ENCODE measurements around the gene PHEX.

The PHEX gene

DNA sequence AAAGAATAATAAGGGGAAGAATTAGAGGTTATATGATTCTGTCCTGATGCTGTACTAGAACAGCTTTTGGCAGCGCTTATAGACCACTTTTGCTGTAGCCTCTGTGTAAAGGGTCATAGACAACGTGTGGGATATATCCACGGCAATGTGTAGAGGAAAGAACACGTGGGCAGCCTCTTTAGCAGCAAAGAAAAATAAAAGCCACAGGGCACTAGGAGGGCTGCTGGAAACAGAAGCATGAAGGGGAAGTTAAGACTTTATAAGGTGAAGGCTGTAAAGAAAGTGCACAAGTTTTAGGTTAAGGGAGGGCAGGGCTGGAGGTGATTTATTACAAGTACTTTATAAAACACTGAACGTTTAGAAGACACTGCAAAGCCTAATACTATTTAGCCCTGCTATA lies 20.1 kb upstream of the PHEX start:
- TF ChIP-seq TAF1 (IDR thresholded peaks at IDR 0.05; ENCODE audit: low read depth) (no peak), ZBTB7A (IDR thresholded peaks at IDR 0.05; ENCODE audit: low read depth) (no peak), EGR1 (IDR thresholded peaks at IDR 0.05) (no peak), TCF12 (IDR thresholded peaks at IDR 0.05; ENCODE audit: low read depth) (no peak), EP300 (IDR thresholded peaks at IDR 0.05; ENCODE audit: borderline replicate concordance) (no peak), TEAD4 (IDR thresholded peaks at IDR 0.05) (no peak), CEBPB (IDR thresholded peaks at IDR 0.05) (no peak), YY1 (IDR thresholded peaks at IDR 0.05; ENCODE audit: low read depth) (no peak), RAD21 (IDR thresholded peaks at IDR 0.05; ENCODE audit: low read depth) (no peak), FOXM1 (IDR thresholded peaks at IDR 0.05; ENCODE audit: borderline replicate concordance, low read depth) (no peak), NFIC (IDR thresholded peaks at IDR 0.05) (no peak), CREB1 (IDR thresholded peaks at IDR 0.05; ENCODE audit: low read depth) (no peak)
- TF ChIP-seq, protein P1, sequence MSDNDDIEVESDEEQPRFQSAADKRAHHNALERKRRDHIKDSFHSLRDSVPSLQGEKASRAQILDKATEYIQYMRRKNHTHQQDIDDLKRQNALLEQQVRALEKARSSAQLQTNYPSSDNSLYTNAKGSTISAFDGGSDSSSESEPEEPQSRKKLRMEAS (IDR thresholded peaks at IDR 0.05): no peak
- TF ChIP-seq, protein P2, sequence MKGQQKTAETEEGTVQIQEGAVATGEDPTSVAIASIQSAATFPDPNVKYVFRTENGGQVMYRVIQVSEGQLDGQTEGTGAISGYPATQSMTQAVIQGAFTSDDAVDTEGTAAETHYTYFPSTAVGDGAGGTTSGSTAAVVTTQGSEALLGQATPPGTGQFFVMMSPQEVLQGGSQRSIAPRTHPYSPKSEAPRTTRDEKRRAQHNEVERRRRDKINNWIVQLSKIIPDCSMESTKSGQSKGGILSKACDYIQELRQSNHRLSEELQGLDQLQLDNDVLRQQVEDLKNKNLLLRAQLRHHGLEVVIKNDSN (IDR thresholded peaks at IDR 0.05): no peak
- TF ChIP-seq, protein P3, sequence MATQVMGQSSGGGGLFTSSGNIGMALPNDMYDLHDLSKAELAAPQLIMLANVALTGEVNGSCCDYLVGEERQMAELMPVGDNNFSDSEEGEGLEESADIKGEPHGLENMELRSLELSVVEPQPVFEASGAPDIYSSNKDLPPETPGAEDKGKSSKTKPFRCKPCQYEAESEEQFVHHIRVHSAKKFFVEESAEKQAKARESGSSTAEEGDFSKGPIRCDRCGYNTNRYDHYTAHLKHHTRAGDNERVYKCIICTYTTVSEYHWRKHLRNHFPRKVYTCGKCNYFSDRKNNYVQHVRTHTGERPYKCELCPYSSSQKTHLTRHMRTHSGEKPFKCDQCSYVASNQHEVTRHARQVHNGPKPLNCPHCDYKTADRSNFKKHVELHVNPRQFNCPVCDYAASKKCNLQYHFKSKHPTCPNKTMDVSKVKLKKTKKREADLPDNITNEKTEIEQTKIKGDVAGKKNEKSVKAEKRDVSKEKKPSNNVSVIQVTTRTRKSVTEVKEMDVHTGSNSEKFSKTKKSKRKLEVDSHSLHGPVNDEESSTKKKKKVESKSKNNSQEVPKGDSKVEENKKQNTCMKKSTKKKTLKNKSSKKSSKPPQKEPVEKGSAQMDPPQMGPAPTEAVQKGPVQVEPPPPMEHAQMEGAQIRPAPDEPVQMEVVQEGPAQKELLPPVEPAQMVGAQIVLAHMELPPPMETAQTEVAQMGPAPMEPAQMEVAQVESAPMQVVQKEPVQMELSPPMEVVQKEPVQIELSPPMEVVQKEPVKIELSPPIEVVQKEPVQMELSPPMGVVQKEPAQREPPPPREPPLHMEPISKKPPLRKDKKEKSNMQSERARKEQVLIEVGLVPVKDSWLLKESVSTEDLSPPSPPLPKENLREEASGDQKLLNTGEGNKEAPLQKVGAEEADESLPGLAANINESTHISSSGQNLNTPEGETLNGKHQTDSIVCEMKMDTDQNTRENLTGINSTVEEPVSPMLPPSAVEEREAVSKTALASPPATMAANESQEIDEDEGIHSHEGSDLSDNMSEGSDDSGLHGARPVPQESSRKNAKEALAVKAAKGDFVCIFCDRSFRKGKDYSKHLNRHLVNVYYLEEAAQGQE (IDR thresholded peaks at IDR 0.05; ENCODE audit: low read depth): no peak

GRCh38 chrX:22012931-22013330 lies 19.2 kb upstream of the PHEX start:
- TF ChIP-seq ZBTB7A (IDR thresholded peaks at IDR 0.05; ENCODE audit: low read depth) (no peak), TAF1 (IDR thresholded peaks at IDR 0.05; ENCODE audit: low read depth) (no peak), CREB1 (IDR thresholded peaks at IDR 0.05; ENCODE audit: low read depth) (no peak), RAD21 (IDR thresholded peaks at IDR 0.05; ENCODE audit: low read depth) (no peak), EP300 (IDR thresholded peaks at IDR 0.05; ENCODE audit: borderline replicate concordance) (no peak), EGR1 (IDR thresholded peaks at IDR 0.05) (no peak), CEBPB (IDR thresholded peaks at IDR 0.05) (no peak), YY1 (IDR thresholded peaks at IDR 0.05; ENCODE audit: low read depth) (no peak), NFIC (IDR thresholded peaks at IDR 0.05) (no peak), TCF12 (IDR thresholded peaks at IDR 0.05; ENCODE audit: low read depth) (no peak), FOXM1 (IDR thresholded peaks at IDR 0.05; ENCODE audit: borderline replicate concordance, low read depth) (no peak)
- TF ChIP-seq, protein P1 (IDR thresholded peaks at IDR 0.05): no peak
- TF ChIP-seq, protein P3 (IDR thresholded peaks at IDR 0.05; ENCODE audit: low read depth): no peak

DNA sequence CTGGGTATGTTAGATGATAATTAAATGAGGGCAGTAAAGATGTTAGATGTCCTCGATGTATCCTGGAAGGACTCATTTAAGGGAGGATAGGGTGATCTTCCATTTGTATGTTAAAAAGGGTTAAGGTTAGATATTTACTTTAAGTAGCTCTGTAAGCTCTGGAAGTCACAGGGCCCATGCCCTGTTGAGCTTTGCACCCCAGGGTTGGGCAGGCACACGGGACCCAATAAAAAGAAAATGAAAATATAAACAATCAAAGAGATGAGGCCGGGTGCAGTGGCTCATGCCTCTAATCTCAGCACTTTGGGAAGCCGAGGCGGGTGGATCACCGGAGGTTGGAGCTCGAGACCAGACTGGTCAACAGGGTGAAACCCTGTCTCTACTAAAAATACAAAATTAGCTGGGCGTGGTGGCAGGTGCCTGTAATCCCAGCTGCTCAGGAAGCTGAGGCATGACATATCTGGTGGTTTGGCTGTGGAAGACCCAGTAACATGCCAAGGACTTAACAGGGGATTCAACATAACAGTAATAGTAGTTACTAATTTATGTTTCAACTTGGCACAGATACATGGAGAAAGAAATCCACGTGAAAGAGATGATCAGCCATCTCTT lies 16.9 kb upstream of the PHEX start:
- TF ChIP-seq CREB1 (IDR thresholded peaks at IDR 0.05; ENCODE audit: low read depth): no peak
- no peak for TF ChIP-seq CEBPB (IDR thresholded peaks at IDR 0.05)
- TF ChIP-seq RAD21 (IDR thresholded peaks at IDR 0.05; ENCODE audit: low read depth): no peak
- TF ChIP-seq NFIC (IDR thresholded peaks at IDR 0.05): no peak
- TF ChIP-seq TAF1 (IDR thresholded peaks at IDR 0.05; ENCODE audit: low read depth): no peak
- no peak for TF ChIP-seq EGR1 (IDR thresholded peaks at IDR 0.05)
- TF ChIP-seq, protein P1 (IDR thresholded peaks at IDR 0.05): no peak
- no peak for TF ChIP-seq ZBTB7A (IDR thresholded peaks at IDR 0.05; ENCODE audit: low read depth)
- TF ChIP-seq YY1 (IDR thresholded peaks at IDR 0.05; ENCODE audit: low read depth): no peak
- no peak for TF ChIP-seq EP300 (IDR thresholded peaks at IDR 0.05; ENCODE audit: borderline replicate concordance)
- TF ChIP-seq, protein P2 (IDR thresholded peaks at IDR 0.05): no peak
- no peak for TF ChIP-seq TEAD4 (IDR thresholded peaks at IDR 0.05)
- TF ChIP-seq FOXM1 (IDR thresholded peaks at IDR 0.05; ENCODE audit: borderline replicate concordance, low read depth): no peak
- TF ChIP-seq, protein P3 (IDR thresholded peaks at IDR 0.05; ENCODE audit: low read depth): no peak
- TF ChIP-seq TCF12 (IDR thresholded peaks at IDR 0.05; ENCODE audit: low read depth): no peak

Measured in Ishikawa (cell line).